Testis (tissue), 3 donors: Measurements from ENCODE around the gene MAN1A1. TPM values are rescaled to one million over a fixed set of nuclear protein-coding genes. Genes with fewer than 3 reads are reported as not detected.

Experiments used
- DNase-seq: peaks from one replicate; pipeline ENCODE4 v3.0.0-alpha.2; 2019
- H3K27ac ChIP-seq, 2 donors: fragments of 200-600 bp; sonication (generic); one replicate each; pipeline ENCODE4 v1.5.1; 2019
- H3K27me3 ChIP-seq: fragments of 200-600 bp; sonication (generic); one replicate; pipeline ENCODE4 v1.5.1; 2019
- H3K36me3 ChIP-seq: fragments of 200-600 bp; sonication (generic); one replicate; pipeline ENCODE4 v1.5.1; 2017; ENCODE audit warnings: low read depth; ENCODE audit errors: missing control alignments
- H3K4me1 ChIP-seq: fragments of 200-600 bp; sonication (generic); one replicate; pipeline ENCODE4 v1.5.1; 2019
- H3K4me3 ChIP-seq, 2 donors: fragments of 200-600 bp; sonication (generic); one replicate each; pipeline ENCODE4 v1.5.1; 2017 to 2019
- H3K9me3 ChIP-seq: fragments of 200-600 bp; sonication (generic); one replicate; pipeline ENCODE4 v1.5.1; 2017
- CTCF ChIP-seq, 3 experiments: fragments of 450-650 bp in 2 of 3; fragments of 200-600 bp in 1 of 3; sonication (generic) in 1 of 3; IDR thresholded peaks; one replicate each; pipeline ENCODE4 v1.5.1; 2016 to 2019; ENCODE audit warnings: antibody characterized with exemption in 3 of 3, mild to moderate bottlenecking in 2 of 3, moderate library complexity in 1 of 3
- POLR2A ChIP-seq: fragments of 450-650 bp; IDR thresholded peaks from one replicate; pipeline ENCODE4 v1.6.1; 2017; ENCODE audit warnings: antibody characterized with exemption, mild to moderate bottlenecking, moderate library complexity
- WGBS, 2 donors: methylation state at CpG; one replicate each; pipeline ENCODE4 v1.1.5; 2018; 5-methylcytosine and 5-hydroxymethylcytosine counted together
- intact Hi-C: fragments of 100-400 bp; cut with DNase I; formaldehyde crosslinking; loops from one replicate; pipeline ENCODE4 v1.15.1; 2023; ENCODE audit warnings: low total_unique reads
- polyA plus RNA-seq: library from polyadenylated mRNA; stranded (reverse); fragments of 350-450 nt; fragmentation: Illumina TruSeq; extraction: RNeasy Lipid Tissue Mini Kit (QIAGEN cat#74804); gene quantifications from one replicate; pipeline ENCODE4 v1.2.3, GENCODE V29; 2014; ENCODE audit warnings: low read depth, low replicate concordance; ENCODE audit not compliant: insufficient read depth
- total RNA-seq, 2 donors: library from RNA; depleted of rRNA; stranded (reverse); fragments of >200 nt; gene quantifications; one replicate each; pipeline ENCODE4 v1.2.3, GENCODE V29; 2016

Gene MAN1A1
- total and polyA plus RNA-seq, 3 donors from 2014 or later: 12.8 to 21.1 (median 15.0) TPM

- DNase-seq: no peak
- Histone ChIP-seq H3K36me3 (no peaks in the 10 kb centered on the region), H3K27ac (no peak overlapping the region), H3K9me3 (no peaks in the 10 kb centered on the region), H3K4me1 (no peaks in the 10 kb centered on the region), H3K27me3 (no peaks in the 10 kb centered on the region), H3K4me3 (no peak overlapping the region)
- intact Hi-C loops: no loop called here
- no peak for TF ChIP-seq CTCF (IDR thresholded peaks at IDR 0.05)
- no peak for TF ChIP-seq POLR2A
- WGBS, 2 donors: 91 to 96% methylated on average over 4 of the region's 4 CpGs
These were observed 18.9 kb downstream of the MAN1A1 start for GRCh38 chr6:119330520-119331113.

GRCh38 chr6:119329794-119330180, 19.8 kb downstream of the MAN1A1 start:
- no peaks in the 10 kb centered on the region for H3K4me1 ChIP-seq
- H3K27ac ChIP-seq: no peak overlapping the region
- H3K36me3 ChIP-seq: no peaks in the 10 kb centered on the region
- TF ChIP-seq CTCF (IDR thresholded peaks at IDR 0.05) (no peak), POLR2A (no peak)
- no peaks in the 10 kb centered on the region for H3K9me3 ChIP-seq
- intact Hi-C loops: no loop called here
- no peaks in the 10 kb centered on the region for H3K27me3 ChIP-seq
- DNase-seq: no peak
- H3K4me3 ChIP-seq: no peak overlapping the region

GRCh38 chr6:119328892-119329793, 20.4 kb downstream of the MAN1A1 start:
- no peak for TF ChIP-seq POLR2A
- TF ChIP-seq CTCF (IDR thresholded peaks at IDR 0.05): no peak
- 89 to 95% methylated on average over 4 of the region's 4 CpGs for WGBS, 2 donors
- H3K4me1 ChIP-seq: no peaks in the 10 kb centered on the region
- no peak overlapping the region for H3K27ac ChIP-seq
- no peaks in the 10 kb centered on the region for H3K27me3 ChIP-seq
- intact Hi-C loops: no loop called here
- no peak overlapping the region for H3K4me3 ChIP-seq
- DNase-seq: no peak
- no peaks in the 10 kb centered on the region for H3K36me3 ChIP-seq
- no peaks in the 10 kb centered on the region for H3K9me3 ChIP-seq

GRCh38 chr6:119328254-119328653, 21.3 kb downstream of the MAN1A1 start:
- intact Hi-C loops: no loop called here
- DNase-seq: no peak
- WGBS, 2 donors: 90 to 97% methylated on average over 2 of the region's 2 CpGs
- Histone ChIP-seq H3K4me1 (no peaks in the 10 kb centered on the region), H3K27me3 (no peaks in the 10 kb centered on the region), H3K9me3 (no peaks in the 10 kb centered on the region), H3K27ac (no peak overlapping the region), H3K4me3 (no peak overlapping the region), H3K36me3 (no peaks in the 10 kb centered on the region)
- TF ChIP-seq CTCF (IDR thresholded peaks at IDR 0.05) (no peak), POLR2A (no peak)
